Testis (tissue), 3 donors: ENCODE data around the gene UNC5B. TPM values are rescaled to one million over a fixed set of nuclear protein-coding genes. Genes with fewer than 3 reads are reported as not detected.

Experiments
- DNase-seq: peaks from one replicate; pipeline ENCODE4 v3.0.0-alpha.2; 2019
- H3K27ac ChIP-seq, 2 donors: fragments of 200-600 bp; sonication (generic); one replicate each; pipeline ENCODE4 v1.5.1; 2019
- H3K27me3 ChIP-seq: fragments of 200-600 bp; sonication (generic); one replicate; pipeline ENCODE4 v1.5.1; 2019
- H3K36me3 ChIP-seq: fragments of 200-600 bp; sonication (generic); one replicate; pipeline ENCODE4 v1.5.1; 2017; ENCODE audit warnings: low read depth; ENCODE audit errors: missing control alignments
- H3K4me1 ChIP-seq: fragments of 200-600 bp; sonication (generic); one replicate; pipeline ENCODE4 v1.5.1; 2019
- H3K4me3 ChIP-seq, 2 donors: fragments of 200-600 bp; sonication (generic); one replicate each; pipeline ENCODE4 v1.5.1; 2017 to 2019
- H3K9me3 ChIP-seq: fragments of 200-600 bp; sonication (generic); one replicate; pipeline ENCODE4 v1.5.1; 2017
- CTCF ChIP-seq, 3 experiments: fragments of 450-650 bp in 2 of 3; fragments of 200-600 bp in 1 of 3; sonication (generic) in 1 of 3; IDR thresholded peaks; one replicate each; pipeline ENCODE4 v1.5.1; 2016 to 2019; ENCODE audit warnings: antibody characterized with exemption in 3 of 3, mild to moderate bottlenecking in 2 of 3, moderate library complexity in 1 of 3
- POLR2A ChIP-seq: fragments of 450-650 bp; IDR thresholded peaks from one replicate; pipeline ENCODE4 v1.6.1; 2017; ENCODE audit warnings: antibody characterized with exemption, mild to moderate bottlenecking, moderate library complexity
- WGBS, 2 donors: methylation state at CpG; one replicate each; pipeline ENCODE4 v1.1.5; 2018; 5-methylcytosine and 5-hydroxymethylcytosine counted together
- intact Hi-C: fragments of 100-400 bp; cut with DNase I; formaldehyde crosslinking; loops from one replicate; pipeline ENCODE4 v1.15.1; 2023; ENCODE audit warnings: low total_unique reads
- polyA plus RNA-seq: library from polyadenylated mRNA; stranded (reverse); fragments of 350-450 nt; fragmentation: Illumina TruSeq; extraction: RNeasy Lipid Tissue Mini Kit (QIAGEN cat#74804); gene quantifications from one replicate; pipeline ENCODE4 v1.2.3, GENCODE V29; 2014; ENCODE audit warnings: low read depth, low replicate concordance; ENCODE audit not compliant: insufficient read depth
- total RNA-seq, 2 donors: library from RNA; depleted of rRNA; stranded (reverse); fragments of >200 nt; gene quantifications; one replicate each; pipeline ENCODE4 v1.2.3, GENCODE V29; 2016

UNC5B gene
- total and polyA plus RNA-seq, 3 donors from 2014 or later = 14.8 to 44.4 (median 24.4) TPM

GRCh38 chr10:71307469-71308085, 95.2 kb downstream of the UNC5B start:
- 70 to 84% methylated on average over 7 to 8 of the region's 8 CpGs for WGBS, 2 donors
- TF ChIP-seq POLR2A (no peak), CTCF (IDR thresholded peaks at IDR 0.05) (no peak)
- Histone ChIP-seq H3K9me3 (no peaks in the 10 kb centered on the region), H3K27ac (no peak overlapping the region), H3K4me3 (no peak overlapping the region), H3K27me3 (no peaks in the 10 kb centered on the region), H3K36me3 (no peaks in the 10 kb centered on the region), H3K4me1 (no peaks in the 10 kb centered on the region)
- DNase-seq = no peak
- intact Hi-C loops = no loop called here

GRCh38 chr10:71308244-71308643, 95.9 kb downstream of the UNC5B start:
- no peaks in the 10 kb centered on the region for H3K9me3 ChIP-seq
- intact Hi-C loops = no loop called here
- peaks cover 6% of the 10 kb centered on the region for H3K4me1 ChIP-seq
- H3K27me3 ChIP-seq = no peaks in the 10 kb centered on the region
- TF ChIP-seq CTCF (IDR thresholded peaks at IDR 0.05) = no peak
- TF ChIP-seq POLR2A = no peak
- WGBS, 2 donors = 90% methylated on average over 2 of the region's 2 CpGs; no CpG with 5 or more reads in 1 of the 2 donors
- no peak for DNase-seq
- no peaks in the 10 kb centered on the region for H3K36me3 ChIP-seq
- H3K4me3 ChIP-seq = no peak overlapping the region
- H3K27ac ChIP-seq = no peak overlapping the region

GRCh38 chr10:71308985-71309384, 96.6 kb downstream of the UNC5B start:
- no peak for TF ChIP-seq CTCF (IDR thresholded peaks at IDR 0.05)
- no peak for TF ChIP-seq POLR2A
- intact Hi-C loops = no loop called here
- DNase-seq = no peak

GRCh38 chr10:71309919-71310318, 97.5 kb downstream of the UNC5B start:
- intact Hi-C loops = loop anchor here (10.0 kb wide), 1 partner anchor 265 kb away; no protein-coding TSS in a partner anchor
- no peak overlapping the region for H3K27ac ChIP-seq
- DNase-seq = no peak
- no peak for TF ChIP-seq POLR2A
- TF ChIP-seq CTCF (IDR thresholded peaks at IDR 0.05) = no peak
- WGBS, 2 donors = 62 to 77% methylated on average over 2 to 3 of the region's 3 CpGs
- no peaks in the 10 kb centered on the region for H3K9me3 ChIP-seq
- H3K36me3 ChIP-seq = no peaks in the 10 kb centered on the region
- no peak overlapping the region for H3K4me3 ChIP-seq
- no peaks in the 10 kb centered on the region for H3K27me3 ChIP-seq
- peaks cover 14% of the 10 kb centered on the region for H3K4me1 ChIP-seq

More at GRCh38 chr10:71308985-71309384, 96.6 kb downstream of the UNC5B start:
- WGBS, 2 donors = 41 to 72% methylated on average over 3 of the region's 3 CpGs
- no peak overlapping the region for H3K4me3 ChIP-seq
- H3K4me1 ChIP-seq = peaks cover 12% of the 10 kb centered on the region
- no peak overlapping the region for H3K27ac ChIP-seq
- H3K9me3 ChIP-seq = no peaks in the 10 kb centered on the region
- no peaks in the 10 kb centered on the region for H3K36me3 ChIP-seq
- H3K27me3 ChIP-seq = no peaks in the 10 kb centered on the region

GRCh38 chr10:71312220-71312619, 99.8 kb downstream of the UNC5B start:
- intact Hi-C loops = loop anchor here (10.0 kb wide), 1 partner anchor 263 kb away; no protein-coding TSS in a partner anchor
- TF ChIP-seq CTCF (IDR thresholded peaks at IDR 0.05) (no peak), POLR2A (no peak)

More at GRCh38 chr10:71312220-71312619, 99.8 kb downstream of the UNC5B start:
- H3K36me3 ChIP-seq = no peaks in the 10 kb centered on the region
- H3K27ac ChIP-seq = no peak overlapping the region
- no peaks in the 10 kb centered on the region for H3K9me3 ChIP-seq
- no peak overlapping the region for H3K4me3 ChIP-seq
- WGBS, 2 donors = 79 to 85% methylated on average over 1 of the region's 1 CpG
- H3K27me3 ChIP-seq = no peaks in the 10 kb centered on the region
- DNase-seq = no peak
- H3K4me1 ChIP-seq = peaks cover 14% of the 10 kb centered on the region
